Skin epidermis (tissue), 12 donors: ENCODE measurements around the gene NPHP4.

Experiments used
- H3K27ac ChIP-seq, 21 experiments: fragments of 200-600 bp; sonication (generic) in 11 of 21; one replicate each; pipeline ENCODE4 v1.5.0; 2020; ENCODE audit warnings: mild to moderate bottlenecking in 3 of 21, inconsistent platforms in 2 of 21, moderate library complexity in 2 of 21
- H3K4me3 ChIP-seq, 7 experiments: fragments of 200-600 bp; sonication (generic) in 2 of 7; one replicate each; pipeline ENCODE4 v1.5.0; 2020; ENCODE audit warnings: inconsistent platforms in 2 of 7, mild to moderate bottlenecking in 2 of 7, moderate library complexity in 1 of 7

NPHP4 gene

GRCh38 chr1:5992026-5992813, at the start of gene NPHP4:
Gene NPHP4, minus strand, starts transcription at chr1:5992425. Its CDS starts 6,136 bp downstream, at chr1:5986289.
- H3K4me3 ChIP-seq, result peak within 1 kb of the TSS; percentile 72 to 93 (median 85)
- peak within 1 kb of the TSS; percentile 78 to 97 (median 95) for H3K27ac ChIP-seq

GRCh38 chr1:6041432-6042062, 49.3 kb upstream of the NPHP4 start:
- Histone ChIP-seq H3K4me3 (no peak overlapping the region), H3K27ac (no peak overlapping the region)

DNA sequence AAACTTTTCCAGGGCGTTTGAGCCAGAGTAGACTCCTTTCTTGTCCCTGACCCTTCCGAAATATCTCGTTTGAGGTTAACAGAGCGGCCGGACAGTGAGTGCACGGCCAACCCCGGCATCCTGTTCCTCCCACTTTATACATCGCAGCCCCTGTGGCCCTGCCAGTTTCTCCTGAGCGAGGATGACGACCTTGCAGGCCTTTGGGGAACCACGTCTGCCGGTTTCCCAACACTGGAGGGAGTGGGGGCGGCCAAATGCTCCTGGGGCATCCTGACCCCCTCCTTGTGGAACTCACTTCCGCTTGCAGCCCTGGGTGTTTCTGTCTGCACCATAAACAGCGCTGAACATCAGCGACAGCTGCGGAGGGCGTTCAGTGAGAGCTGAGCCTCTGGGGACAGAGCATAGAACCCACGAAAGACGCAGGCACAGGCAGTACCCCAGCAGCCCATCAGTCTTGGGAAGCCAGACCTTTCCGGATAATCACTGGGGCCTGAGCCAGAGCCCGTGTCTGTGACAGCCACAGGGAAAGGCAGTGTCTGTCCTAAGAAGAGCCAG, 48.7 kb upstream of the NPHP4 start:
- Histone ChIP-seq H3K27ac (no peak overlapping the region), H3K4me3 (no peak overlapping the region)

- no peak overlapping the region for H3K27ac ChIP-seq
Observed at GRCh38 chr1:6040444-6040843, 48.2 kb upstream of the NPHP4 start.

DNA sequence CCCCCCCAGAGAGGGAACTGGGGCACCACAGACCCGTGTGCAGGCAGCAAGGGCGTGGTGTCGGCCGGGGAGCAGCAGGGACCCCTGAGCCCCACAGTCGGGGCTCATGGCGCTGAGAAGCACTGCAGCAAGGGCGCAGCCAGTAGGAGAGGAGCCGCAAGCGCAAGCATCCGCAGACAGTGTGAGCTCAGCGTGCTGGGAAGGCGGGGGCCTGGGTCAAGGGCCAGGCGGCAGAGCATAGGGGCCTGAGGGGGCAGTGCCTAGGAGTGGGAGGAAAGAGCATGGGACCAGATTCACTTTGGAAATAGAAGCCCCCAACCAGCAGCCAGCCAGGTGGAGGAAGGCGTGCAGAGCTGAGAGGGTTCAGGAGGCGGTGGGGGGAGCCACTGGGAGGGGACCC, 46.8 kb upstream of the NPHP4 start:
- no peak overlapping the region for H3K4me3 ChIP-seq
- H3K27ac ChIP-seq, result no peak overlapping the region

More at GRCh38 chr1:6040444-6040843, 48.2 kb upstream of the NPHP4 start:
- H3K4me3 ChIP-seq, result no peak overlapping the region

DNA sequence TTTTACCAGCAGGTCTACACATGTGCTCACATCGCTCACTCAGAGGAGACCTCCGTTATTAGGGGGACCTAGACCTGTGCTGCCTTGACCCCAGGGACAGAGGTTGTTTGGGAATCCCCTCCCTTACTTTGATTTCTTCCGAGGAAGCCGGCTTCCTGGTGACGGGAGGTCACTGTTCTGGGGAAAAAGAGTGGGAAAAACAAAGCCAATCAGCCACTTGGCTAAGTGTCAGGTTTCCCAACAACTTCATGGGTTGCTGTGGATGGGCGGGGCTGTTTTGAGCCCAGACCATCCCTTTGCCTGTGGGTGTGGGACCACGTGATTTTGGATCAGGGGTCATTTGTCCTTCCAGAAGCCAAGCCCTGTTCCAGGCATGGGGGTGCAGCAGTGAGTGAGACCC, 46.4 kb upstream of the NPHP4 start:
- Histone ChIP-seq H3K4me3 (no peak overlapping the region), H3K27ac (no peak overlapping the region)

- Histone ChIP-seq H3K27ac (no peak overlapping the region), H3K4me3 (no peak overlapping the region)
Observed at GRCh38 chr1:6037338-6037762, 45.1 kb upstream of the NPHP4 start.

DNA sequence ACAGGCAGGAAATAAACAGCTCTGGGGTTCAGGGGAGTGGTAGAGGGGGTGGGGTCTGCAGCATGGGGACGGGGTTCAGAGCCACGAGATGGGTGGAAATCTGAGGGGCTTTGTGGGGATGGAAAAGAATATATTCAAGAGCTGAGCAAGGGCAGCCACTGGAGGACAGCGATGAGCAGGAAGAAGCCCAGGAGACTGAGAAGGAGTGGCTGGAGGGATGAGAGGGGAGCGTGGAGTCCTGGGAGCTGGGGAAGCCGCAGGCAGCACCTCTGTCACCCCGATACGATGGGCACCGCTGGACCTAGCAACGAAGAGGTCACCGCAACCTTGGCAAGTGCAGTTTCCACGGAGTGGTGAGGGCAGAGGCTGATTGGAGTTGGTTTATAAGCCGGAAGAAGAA, 43.5 kb upstream of the NPHP4 start:
- no peak overlapping the region for H3K4me3 ChIP-seq
- no peak overlapping the region for H3K27ac ChIP-seq

GRCh38 chr1:6035303-6035702, 43.1 kb upstream of the NPHP4 start:
- Histone ChIP-seq H3K27ac (no peak overlapping the region), H3K4me3 (no peak overlapping the region)

DNA sequence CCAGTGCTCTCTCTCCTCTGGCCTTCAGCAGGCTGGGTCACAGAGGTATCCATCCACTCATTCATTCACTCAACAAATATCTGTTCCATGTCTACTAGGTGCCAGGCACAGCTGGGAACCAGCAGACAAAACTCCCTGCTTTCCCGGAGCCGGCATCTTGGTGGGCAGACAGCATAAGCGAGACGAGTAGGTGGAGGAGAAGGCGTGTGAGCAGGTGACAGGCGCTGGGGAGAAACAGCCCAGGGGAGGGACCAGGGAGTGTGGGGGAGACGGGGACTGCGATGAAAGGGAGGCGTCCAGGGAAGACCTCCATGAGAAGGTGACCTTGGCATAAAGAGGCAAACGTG, 42.5 kb upstream of the NPHP4 start:
- Histone ChIP-seq H3K4me3 (no peak overlapping the region), H3K27ac (no peak overlapping the region)

DNA sequence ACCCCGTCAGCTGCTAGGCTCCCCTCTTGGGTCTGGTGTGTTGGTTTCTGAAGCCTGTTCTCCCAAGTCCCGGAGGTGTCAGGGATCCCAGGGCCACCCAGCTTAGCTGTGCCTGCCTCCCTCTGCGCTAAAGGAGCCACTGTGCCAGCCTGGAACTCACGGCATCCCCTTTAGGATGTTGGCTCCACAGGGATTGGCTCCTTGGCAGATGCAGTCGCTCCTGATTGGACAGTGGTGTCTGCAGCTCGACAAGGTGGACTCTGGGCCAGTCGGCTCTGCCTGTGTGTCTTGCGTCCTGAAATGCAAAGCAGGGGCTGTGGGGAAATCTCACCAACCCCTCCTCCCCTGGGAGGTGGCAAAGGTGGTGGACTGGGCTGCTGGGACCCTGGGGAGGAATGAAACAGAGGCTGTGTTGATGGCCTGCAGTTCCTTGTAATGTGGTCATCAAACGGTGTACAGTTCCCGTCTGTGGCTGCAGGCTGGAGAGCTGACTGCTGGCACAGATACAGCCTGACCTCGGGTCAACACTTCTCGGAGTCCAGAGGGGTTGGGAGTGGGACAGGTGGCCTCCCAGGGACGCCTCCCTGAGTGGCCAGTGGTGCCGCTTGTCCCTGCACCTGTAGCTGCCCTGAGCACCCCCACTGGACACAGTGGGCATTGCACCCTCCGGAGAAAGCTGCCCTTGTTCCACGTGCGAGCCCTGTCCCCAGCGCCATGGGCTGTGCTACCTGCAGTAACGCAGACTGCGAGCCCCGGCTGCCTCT, 41.9 kb upstream of the NPHP4 start:
- no peak overlapping the region for H3K4me3 ChIP-seq

GRCh38 chr1:6033124-6033523, 40.9 kb upstream of the NPHP4 start:
- no peak overlapping the region for H3K27ac ChIP-seq
- H3K4me3 ChIP-seq, result no peak overlapping the region

More for the DNA sequence above, 41.9 kb upstream of the NPHP4 start:
- no peak overlapping the region for H3K27ac ChIP-seq

DNA sequence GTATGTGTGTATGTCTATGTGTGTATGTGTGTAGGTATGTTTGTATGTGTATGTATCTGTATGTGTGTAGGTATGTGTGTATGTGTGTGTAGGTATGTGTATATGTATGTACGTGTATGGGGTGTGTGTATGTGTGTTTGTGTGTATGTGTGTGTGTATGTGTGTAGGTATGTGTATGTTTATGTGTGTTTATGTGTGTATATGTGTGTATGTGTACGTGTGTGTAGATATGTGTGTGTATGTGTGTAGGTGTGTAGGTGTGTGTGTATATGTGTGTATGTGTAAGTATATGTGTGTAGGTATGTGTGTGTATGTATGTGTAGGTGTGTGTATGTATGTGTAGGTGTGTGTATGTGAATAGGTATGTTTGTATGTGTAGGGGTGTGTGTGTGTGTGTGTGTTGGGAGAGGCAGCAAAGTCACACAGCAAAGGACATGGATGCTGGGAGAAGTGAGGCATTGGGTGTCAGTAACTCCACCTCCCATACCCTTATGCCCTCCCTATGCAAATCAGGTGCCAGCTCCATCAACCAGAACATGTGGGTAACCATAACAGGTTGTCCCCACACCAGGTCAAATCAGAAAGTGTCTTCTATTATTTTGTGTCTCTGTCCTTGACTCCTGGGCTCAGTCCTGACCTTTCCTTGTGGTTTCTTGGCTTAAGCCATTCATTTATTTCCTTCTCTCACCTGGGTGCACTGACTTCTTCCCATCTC, 38.5 kb upstream of the NPHP4 start:
- Histone ChIP-seq H3K4me3 (no peak overlapping the region), H3K27ac (no peak overlapping the region)

GRCh38 chr1:6030132-6030531, 37.9 kb upstream of the NPHP4 start:
- H3K4me3 ChIP-seq, result no peak overlapping the region
- H3K27ac ChIP-seq, result no peak overlapping the region

GRCh38 chr1:6029351-6029750, 37.1 kb upstream of the NPHP4 start:
- no peak overlapping the region for H3K4me3 ChIP-seq
- peak overlapping the region in 5 of 21 experiments; percentile 76 to 87 (median 85) for H3K27ac ChIP-seq

DNA sequence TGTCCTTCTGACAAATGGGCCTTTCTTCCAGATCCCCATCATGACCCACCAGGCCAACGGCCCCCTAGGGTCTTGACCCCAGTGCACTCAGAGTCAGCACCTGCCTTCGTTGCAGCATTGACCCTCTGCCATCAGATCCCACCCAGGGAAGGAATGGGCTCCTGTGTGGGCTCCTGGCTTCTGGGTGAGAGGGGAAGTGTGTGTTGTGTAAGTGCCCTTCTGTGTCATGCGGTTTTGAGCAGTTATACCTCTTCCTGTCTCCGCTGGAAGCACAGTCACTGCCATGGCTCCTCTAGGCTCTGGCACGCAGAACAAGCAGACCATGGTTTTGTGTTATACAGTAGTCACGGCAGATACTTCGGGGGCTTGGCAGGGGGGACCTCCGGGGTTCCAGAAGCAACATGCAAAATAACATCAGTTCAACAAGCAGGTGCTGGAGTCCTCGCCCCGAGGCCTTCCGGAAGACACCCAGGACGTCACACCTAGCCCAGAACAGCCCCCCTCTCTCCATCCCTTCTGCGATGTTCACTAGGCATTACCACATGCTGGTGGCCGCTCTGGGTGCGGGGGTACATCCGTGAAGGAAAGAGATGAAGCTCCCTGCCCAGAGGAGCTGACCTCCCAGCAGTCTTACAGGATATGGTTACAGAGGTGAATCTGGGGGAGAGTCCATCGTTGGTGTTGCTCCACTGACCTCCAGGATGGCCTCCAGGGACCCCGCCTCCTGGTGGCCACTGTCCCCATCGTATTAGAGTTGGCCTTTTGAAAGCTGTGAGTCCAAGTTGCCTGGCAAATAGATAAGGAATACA, 36.0 kb upstream of the NPHP4 start:
- peak overlapping the region in 17 of 21 experiments; percentile 38 to 90 (median 72) for H3K27ac ChIP-seq
- H3K4me3 ChIP-seq, result peak overlapping the region in 6 of 7 experiments; percentile 31 to 47 (median 37)

- Histone ChIP-seq H3K27ac (peak overlapping the region in 18 of 21 experiments; percentile 28 to 90 (median 70)), H3K4me3 (peak overlapping the region; percentile 16 to 47 (median 34))
Observed at GRCh38 chr1:6027591-6027990, 35.4 kb upstream of the NPHP4 start.

DNA sequence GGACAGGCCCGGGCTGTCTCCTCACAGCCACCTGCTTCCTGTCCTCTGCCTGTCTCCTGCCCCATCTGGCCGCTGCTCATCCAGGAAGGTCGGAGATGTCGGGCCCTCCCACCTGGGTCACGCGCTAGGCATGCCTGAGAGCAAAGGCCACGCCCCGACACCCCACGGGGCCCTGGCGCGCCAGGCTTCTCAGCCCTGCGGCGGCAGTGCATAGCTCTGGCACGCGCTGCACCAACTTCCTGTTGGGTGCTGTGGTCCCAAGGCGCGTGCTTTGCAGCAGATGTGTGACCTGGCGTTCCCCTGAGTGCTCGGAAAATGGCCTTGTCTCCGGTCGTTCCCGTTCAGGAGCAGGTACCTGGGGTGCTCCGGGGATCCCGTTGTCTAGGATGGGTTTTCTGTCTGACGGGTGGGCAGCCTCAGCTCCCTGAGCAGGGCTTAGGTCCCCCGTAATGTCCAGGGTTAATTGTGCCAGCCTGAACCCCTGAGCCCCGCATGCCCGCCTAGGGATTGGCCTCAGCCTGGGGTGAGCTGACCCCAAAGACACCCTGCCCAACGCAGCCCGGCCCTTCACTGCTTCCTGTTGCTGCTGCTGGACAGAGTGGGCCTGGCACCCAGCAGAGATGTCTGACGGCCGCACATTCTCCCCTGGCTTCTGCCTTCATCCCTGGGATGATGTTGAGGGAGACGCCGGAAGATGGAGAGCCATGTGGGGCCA, 34.0 kb upstream of the NPHP4 start:
- H3K27ac ChIP-seq, result peak overlapping the region in 20 of 21 experiments; percentile 28 to 90 (median 74)
- peak overlapping the region; percentile 18 to 47 (median 34) for H3K4me3 ChIP-seq
